Fibroblast of skin of back (primary cell): ENCODE data around the gene CYP2C19. TPM values are rescaled to one million over a fixed set of nuclear protein-coding genes. Genes with fewer than 3 reads are reported as not detected.
"Not testable (repeated sequence)": the region's sequence is repeated elsewhere in the genome, so short reads cannot be mapped to it uniquely, and the experiment has no call there.

Experiments
- DNase-seq: peaks from one replicate; pipeline ENCODE4 v3.0.0-alpha.2; 2013
- polyA plus RNA-seq, 2 experiments: library from polyadenylated mRNA; unstranded; fragments of 120-200 nt; gene quantifications; one replicate each; pipeline ENCODE4 v1.2.1, GENCODE V29; 2013; ENCODE audit not compliant: insufficient read length in 2 of 2

Gene CYP2C19
- not detected for polyA plus RNA-seq (2013, experiment 1 of 2; ENCODE audit: insufficient read length)
- not detected for polyA plus RNA-seq (2013, experiment 2 of 2; ENCODE audit: insufficient read length)

DNA sequence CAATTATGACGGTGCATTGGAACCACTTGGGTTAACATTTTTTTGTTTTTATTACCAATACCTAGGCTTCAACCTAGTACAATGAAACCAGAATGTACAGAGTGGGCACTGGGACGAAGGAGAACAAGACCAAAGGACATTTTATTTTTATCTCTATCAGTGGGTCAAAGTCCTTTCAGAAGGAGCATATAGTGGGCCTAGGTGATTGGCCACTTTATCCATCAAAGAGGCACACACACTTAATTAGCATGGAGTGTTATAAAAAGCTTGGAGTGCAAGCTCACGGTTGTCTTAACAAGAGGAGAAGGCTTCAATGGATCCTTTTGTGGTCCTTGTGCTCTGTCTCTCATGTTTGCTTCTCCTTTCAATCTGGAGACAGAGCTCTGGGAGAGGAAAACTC is at the start of gene CYP2C19:
Gene CYP2C19, plus strand, starts transcription at position 289 of the 400 bp plus-strand sequence. Its CDS starts 25 bp downstream, at position 314.
- DNase-seq: no peak

DNA sequence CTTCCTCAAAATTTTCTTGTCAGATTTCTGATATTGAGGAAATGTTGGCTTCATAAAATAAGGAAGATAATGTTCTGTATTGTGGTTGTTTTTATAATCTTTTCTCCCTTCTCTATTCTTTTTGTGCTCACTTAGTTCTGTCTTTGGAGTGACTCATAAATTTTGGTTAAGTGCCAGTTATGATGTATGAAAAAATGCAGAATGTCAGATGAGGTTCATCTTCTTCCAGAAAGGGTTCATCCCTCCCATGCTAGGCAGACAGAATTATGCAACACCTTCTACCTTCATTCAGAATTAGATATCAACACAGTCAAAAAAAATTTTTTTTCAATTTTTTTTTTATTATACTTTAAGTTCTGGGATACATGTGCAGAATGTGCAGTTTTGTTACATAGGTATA is 36.6 kb upstream of the CYP2C19 start:
- peak; percentile 12 for DNase-seq

DNA sequence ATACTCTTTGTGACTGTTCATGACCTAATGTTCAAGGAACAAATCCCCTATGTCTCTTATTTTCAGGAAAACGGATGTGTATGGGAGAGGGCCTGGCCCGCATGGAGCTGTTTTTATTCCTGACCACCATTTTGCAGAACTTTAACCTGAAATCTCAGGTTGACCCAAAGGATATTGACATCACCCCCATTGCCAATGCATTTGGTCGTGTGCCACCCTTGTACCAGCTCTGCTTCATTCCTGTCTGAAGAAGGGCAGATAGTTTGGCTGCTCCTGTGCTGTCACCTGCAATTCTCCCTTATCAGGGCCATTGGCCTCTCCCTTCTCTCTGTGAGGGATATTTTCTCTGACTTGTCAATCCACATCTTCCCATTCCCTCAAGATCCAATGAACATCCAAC is 27.3 kb upstream of the CYP2C19 start:
- DNase-seq: no peak

- DNase-seq: no peak
Measured at GRCh38 chr10:94738588-94738987, 23.9 kb upstream of the CYP2C19 start.

GRCh38 chr10:94747137-94747536 is 15.3 kb upstream of the CYP2C19 start:
- DNase-seq: no peak

DNA sequence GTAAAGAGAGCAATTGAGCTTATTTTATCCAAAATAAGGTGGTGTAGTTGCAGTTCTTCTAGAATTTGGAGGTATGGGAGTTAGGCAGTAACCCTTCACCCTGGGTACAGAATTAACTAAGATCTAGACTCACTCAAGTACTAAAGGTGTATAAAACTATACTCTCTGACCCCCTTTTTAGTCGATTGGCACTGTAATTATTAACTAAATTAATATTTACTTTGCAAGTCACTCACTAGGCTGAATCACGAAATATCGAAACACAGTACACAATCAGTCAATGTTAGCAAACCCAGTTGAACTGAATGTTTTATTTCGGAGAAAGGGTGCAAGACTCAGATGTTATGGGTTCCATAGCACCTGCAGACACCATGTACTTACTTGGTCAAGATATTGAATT is 14.6 kb upstream of the CYP2C19 start:
- no peak for DNase-seq

DNA sequence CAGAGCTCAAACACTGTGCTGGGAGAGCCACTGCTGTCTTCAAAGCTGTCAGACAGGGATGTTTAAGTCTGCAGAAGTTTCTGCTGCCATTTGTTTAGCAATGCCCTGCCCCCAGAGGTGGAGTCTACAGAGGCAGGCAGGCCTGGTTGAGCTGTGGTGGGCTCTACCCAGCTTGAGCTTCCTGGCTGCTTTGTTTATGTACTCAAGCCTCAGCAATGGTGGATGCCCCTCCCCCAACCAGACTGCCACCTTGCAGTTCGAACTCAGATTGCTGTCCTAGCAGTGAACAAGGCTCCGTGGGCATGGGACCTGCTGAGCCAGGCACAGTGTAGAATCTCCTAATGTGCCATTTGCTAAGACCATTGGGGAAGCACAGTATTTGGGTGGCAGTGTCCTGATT is 4.6 kb upstream of the CYP2C19 start:
- no peak for DNase-seq

DNA sequence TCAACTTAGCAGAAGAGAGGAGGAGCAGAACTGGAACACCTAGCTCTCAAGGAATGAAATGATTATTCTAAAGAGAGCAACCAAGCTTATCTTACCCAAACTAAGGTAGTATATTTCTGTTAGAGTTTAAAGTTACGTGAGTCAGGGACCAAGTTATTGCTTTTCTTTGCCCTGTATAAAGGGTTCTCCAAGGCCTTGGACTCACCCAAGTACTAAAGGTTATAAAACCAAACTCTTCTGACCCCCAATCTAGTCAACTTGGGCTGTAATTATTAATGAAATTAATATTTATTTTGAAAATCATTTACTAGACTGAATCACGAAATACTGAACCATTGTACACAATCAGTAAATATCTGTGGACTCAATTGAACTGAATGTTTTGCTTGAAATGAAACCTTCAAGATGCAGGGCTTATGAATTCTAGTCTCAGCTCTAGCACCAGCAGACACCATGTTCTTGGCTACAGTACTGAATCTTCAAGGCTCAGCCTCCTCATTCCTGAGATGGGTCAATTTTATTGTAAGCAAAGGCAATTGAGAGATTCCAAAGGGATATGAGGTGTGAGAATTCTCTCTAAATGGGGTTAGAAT is 1.8 kb upstream of the CYP2C19 start:
- DNase-seq: no peak

- DNase-seq: not testable (repeated sequence)
Measured at GRCh38 chr10:94775425-94775824, 12.9 kb downstream of the CYP2C19 start.

DNA sequence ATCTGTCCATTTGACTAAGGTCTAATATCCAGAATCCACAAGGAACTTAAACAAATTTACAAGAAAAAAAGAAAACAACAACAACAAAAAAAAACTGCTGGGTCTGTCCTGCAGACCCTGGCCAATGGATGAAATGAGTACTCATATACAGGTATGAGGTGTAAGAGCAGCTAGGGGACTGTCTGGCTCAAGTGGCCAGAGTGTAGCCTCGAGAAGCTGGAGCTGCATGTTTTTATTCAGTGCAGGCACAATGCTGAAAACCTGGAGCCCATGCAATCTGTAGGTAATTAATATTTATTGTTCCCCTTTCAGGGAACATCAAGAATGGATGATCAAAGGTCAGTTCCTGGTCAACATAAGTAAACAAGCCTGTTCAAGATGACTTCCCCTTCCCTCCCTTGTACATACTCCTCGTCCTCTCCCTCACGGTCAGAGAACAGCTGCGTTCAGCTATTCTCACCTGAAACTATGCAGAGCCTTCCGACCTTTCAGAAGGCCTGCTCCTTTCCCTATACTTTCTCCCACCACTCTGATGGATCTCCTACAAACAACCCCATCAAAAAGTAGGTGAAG is 15.5 kb downstream of the CYP2C19 start:
- DNase-seq: no peak

DNA sequence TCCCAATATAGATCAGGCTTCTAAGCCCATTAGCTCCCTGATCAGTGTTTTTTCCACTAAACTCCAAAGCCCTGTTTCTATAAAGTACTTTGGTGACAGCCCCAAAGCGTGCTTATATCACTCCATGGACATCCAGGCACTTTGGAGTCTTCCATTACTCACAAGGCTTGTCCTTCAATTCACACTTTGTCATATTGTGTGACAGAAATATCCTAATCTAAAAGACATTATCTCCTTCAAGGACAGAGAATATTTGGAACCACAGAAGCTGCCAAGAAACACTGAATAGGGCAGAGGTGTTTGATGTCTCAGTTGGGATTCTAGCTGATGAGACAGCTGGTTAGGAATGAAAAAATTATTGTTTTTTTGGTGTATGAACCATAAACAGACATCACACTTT is 18.4 kb downstream of the CYP2C19 start:
- DNase-seq: no peak

- DNase-seq: no peak
Measured at GRCh38 chr10:94784256-94784655, 21.8 kb downstream of the CYP2C19 start.

GRCh38 chr10:94785211-94785610 is 22.7 kb downstream of the CYP2C19 start:
- DNase-seq: no peak

- not testable (repeated sequence) for DNase-seq
Measured at GRCh38 chr10:94800551-94800950, 38.1 kb downstream of the CYP2C19 start.

DNA sequence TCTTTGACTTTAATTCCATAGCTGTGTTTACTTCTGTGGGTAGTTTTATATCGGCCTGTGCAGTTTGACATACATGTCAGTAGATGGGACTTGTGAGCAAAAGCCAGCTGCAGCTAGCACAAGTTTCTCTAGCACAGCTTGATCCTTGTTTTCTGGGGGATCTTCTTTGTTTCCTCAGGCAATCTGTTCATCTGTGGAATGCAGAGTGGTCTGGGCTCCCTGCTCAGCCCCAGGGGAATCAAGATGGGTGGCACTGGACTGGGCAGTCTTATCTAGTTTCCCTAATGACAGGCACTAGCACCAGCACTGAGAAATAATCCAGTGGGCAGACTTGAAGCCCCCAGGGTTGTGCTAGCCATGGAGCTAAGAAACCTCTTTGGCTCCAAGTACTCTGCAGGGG is 40.8 kb downstream of the CYP2C19 start:
- no peak for DNase-seq

DNA sequence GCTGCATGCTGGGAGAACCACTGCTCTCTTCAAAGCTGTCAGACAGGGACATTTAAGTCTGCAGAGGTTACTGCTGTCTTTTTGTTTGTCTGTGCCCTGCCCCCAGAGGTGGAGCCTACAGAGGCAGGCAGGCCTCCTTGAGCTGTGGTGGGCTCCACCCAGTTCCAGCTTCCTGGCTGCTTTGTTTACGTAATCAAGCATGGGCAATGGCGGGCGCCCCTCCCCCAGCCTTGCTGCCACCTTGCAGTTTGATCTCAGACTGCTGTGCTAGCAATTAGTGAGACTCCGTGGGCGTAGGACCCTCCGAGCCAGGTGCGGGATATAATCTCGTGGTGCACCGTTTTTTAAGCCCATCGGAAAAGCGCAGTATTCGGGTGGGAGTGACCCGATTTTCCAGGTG is 67.5 kb downstream of the CYP2C19 start:
- DNase-seq: not testable (repeated sequence)

DNA sequence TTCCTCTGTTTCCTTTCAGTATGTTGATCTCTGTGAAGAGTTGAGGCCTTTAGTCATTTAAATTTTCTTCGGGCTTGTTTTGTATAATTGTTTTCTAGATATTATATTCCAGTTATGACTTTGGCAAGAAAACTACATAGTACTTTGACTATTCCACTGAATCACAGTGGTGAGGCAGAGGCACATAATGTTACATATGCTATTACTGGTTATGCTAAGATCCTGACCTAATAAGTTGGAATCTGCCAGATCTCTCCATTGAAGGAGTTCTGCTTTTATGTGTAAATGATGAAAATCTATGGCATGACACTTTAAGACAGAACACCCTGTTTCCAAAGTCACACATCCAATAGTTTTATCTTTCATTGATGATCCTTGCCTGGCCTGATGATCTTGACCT is 83.7 kb downstream of the CYP2C19 start:
- no peak for DNase-seq

DNA sequence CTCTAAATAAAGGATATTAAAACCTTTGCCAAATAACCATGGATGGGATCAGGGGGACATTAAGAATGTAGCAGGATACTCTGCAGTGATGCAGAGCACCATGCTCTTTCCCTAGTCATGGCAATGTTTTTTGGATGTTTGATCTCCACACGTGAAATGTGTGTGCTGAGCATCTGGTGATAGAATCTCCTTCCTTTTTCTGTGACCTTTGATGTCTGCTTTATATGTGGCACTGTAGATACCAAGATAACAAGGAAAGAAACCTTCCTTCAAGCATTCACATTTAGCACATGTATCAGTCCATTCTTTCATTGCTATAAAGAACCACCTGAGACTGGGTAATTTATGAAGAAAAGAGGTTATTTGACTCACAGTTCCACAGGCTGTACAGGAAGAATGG is 88.3 kb downstream of the CYP2C19 start:
- no peak for DNase-seq

- DNase-seq: no peak
Measured at GRCh38 chr10:94851263-94851662, 88.8 kb downstream of the CYP2C19 start.

GRCh38 chr10:94852438-94852837 is 90.0 kb downstream of the CYP2C19 start:
- DNase-seq: no peak

- DNase-seq: no peak
Measured at GRCh38 chr10:94853065-94853464, 90.6 kb downstream of the CYP2C19 start.

- no peak for DNase-seq
Measured at GRCh38 chr10:94858005-94858404, 95.5 kb downstream of the CYP2C19 start.

- no peak for DNase-seq
Measured at GRCh38 chr10:94859086-94859485, 96.6 kb downstream of the CYP2C19 start.

DNA sequence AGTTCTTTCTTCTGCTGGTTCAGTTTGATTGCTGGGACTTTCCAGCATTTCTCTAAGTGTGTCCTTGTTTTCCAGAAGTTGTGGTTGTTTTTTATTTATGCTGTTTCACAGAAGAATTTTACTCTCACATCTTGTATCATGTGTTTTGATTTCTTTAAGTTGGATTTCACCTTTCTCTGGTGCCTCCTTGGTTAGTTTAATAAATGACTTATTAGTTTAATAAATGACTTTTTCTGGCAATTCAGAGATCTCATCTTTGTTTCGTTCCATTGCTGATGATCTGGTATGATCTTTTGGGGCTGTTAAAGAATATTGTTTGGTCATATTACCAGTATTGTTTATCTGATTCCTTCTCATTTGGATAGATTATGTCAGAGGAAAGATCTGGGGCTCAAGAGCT is 116.2 kb downstream of the CYP2C19 start:
- DNase-seq: no peak

DNA sequence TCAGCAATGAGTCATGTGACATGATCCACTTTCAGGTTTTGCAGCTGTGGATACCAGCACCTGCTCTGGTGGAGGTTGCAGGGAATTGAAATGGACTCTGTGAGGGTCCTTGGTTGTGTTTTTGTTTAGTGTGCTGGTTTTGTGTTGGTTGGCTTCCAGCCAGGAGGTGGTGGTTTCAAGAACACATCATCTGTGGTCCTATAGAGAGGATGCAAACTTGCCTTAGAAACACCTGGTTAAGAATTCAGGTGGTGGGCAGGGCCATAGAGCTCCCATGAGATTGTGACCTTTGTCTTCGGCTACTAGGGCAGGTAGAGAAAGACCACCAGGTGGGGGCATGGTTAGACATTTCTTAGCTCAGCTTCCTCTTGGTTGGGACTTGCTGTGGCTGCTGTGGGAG is 116.7 kb downstream of the CYP2C19 start:
- DNase-seq: no peak
